ENCODE measurements around the gene LTV1. TPM values are rescaled to one million over a fixed set of nuclear protein-coding genes. Genes with fewer than 3 reads are reported as not detected.
"Not testable (repeated sequence)": the region's sequence is repeated elsewhere in the genome, so short reads cannot be mapped to it uniquely, and the experiment has no call there.

Gene LTV1
- total RNA-seq, 2 donors from 2014 or later = 26.3 to 30.8 TPM

- Histone ChIP-seq H3K27me3 (ENCODE audit: control insufficient read depth, insufficient read depth, low read length, poor library complexity, severe bottlenecking) (no peaks in the 10 kb centered on the region), H3K9me3 (ENCODE audit: control insufficient read depth, low read length) (peaks cover 11% of the 10 kb centered on the region), H3K9ac (ENCODE audit: extremely low read depth, low read length, poor library complexity, severe bottlenecking) (peak overlapping the region; percentile 97), H3K36me3 (ENCODE audit: control insufficient read depth, insufficient read depth, low read length) (peaks cover 44% of the 10 kb centered on the region), H3K4me1 (ENCODE audit: control insufficient read depth, insufficient read depth, low read length) (no peaks in the 10 kb centered on the region), H3K27ac (ENCODE audit: low read depth, low read length) (no peak overlapping the region), H3K4me3 (ENCODE audit: low read length) (peak overlapping the region; percentile 98)
- Mint-ChIP-seq H3K27ac (peak overlapping the region; percentile 98), H3K9me3 (peaks cover 2% of the 10 kb centered on the region), H3K27me3 (ENCODE audit: insufficient read depth) (no peaks in the 10 kb centered on the region), H3K4me1 (peaks cover 12% of the 10 kb centered on the region), H3K4me3 (peak overlapping the region; percentile 85), H3K36me3 (ENCODE audit: low read depth) (peaks cover 43% of the 10 kb centered on the region)
- no peak for TF ChIP-seq CTCF (conservative IDR thresholded peaks at IDR 0.05)
- DNase-seq = no peak
- 29 to 33% methylated on average over 4 of the region's 4 CpGs for WGBS, 2 experiments (ENCODE audit: insufficient coverage in 1 of 2, insufficient read length in 1 of 2)
Measured at GRCh38 chr6:143844006-143844405, 868 bp downstream of the LTV1 start.

- TF ChIP-seq CTCF (conservative IDR thresholded peaks at IDR 0.05) = no peak
- peaks cover 11% of the 10 kb centered on the region for H3K9me3 ChIP-seq (ENCODE audit: control insufficient read depth, low read length)
- no peak overlapping the region for H3K27ac Mint-ChIP-seq
- H3K4me1 ChIP-seq (ENCODE audit: control insufficient read depth, insufficient read depth, low read length) = no peaks in the 10 kb centered on the region
- H3K9ac ChIP-seq (ENCODE audit: extremely low read depth, low read length, poor library complexity, severe bottlenecking) = no peak overlapping the region
- no peaks in the 10 kb centered on the region for H3K27me3 Mint-ChIP-seq (ENCODE audit: insufficient read depth)
- peaks cover 54% of the 10 kb centered on the region for H3K36me3 ChIP-seq (ENCODE audit: control insufficient read depth, insufficient read depth, low read length)
- DNase-seq = no peak
- no peaks in the 10 kb centered on the region for H3K27me3 ChIP-seq (ENCODE audit: control insufficient read depth, insufficient read depth, low read length, poor library complexity, severe bottlenecking)
- H3K9me3 Mint-ChIP-seq = peaks cover 2% of the 10 kb centered on the region
- no peak overlapping the region for H3K27ac ChIP-seq (ENCODE audit: low read depth, low read length)
- 81 to 95% methylated on average over 4 to 5 of the region's 5 CpGs for WGBS, 2 experiments (ENCODE audit: insufficient coverage in 1 of 2, insufficient read length in 1 of 2)
- peaks cover 53% of the 10 kb centered on the region for H3K36me3 Mint-ChIP-seq (ENCODE audit: low read depth)
- peaks cover 12% of the 10 kb centered on the region for H3K4me1 Mint-ChIP-seq
- H3K4me3 Mint-ChIP-seq = no peak overlapping the region
- no peak overlapping the region for H3K4me3 ChIP-seq (ENCODE audit: low read length)
Measured at GRCh38 chr6:143845033-143845432, 1.9 kb downstream of the LTV1 start.

- DNase-seq; H3K27me3 Mint-ChIP-seq (ENCODE audit: insufficient read depth); H3K4me3 ChIP-seq (ENCODE audit: low read length); H3K27ac ChIP-seq (ENCODE audit: low read depth, low read length); H3K9ac ChIP-seq (ENCODE audit: extremely low read depth, low read length, poor library complexity, severe bottlenecking); H3K4me1 Mint-ChIP-seq; H3K4me3 Mint-ChIP-seq; H3K27ac Mint-ChIP-seq; H3K4me1 ChIP-seq (ENCODE audit: control insufficient read depth, insufficient read depth, low read length); H3K27me3 ChIP-seq (ENCODE audit: control insufficient read depth, insufficient read depth, low read length, poor library complexity, severe bottlenecking): not testable (repeated sequence)
- WGBS, 2 experiments (ENCODE audit: insufficient coverage in 1 of 2, insufficient read length in 1 of 2) = 91% methylated on average over 3 of the region's 3 CpGs; no CpG with 5 or more reads in 1 of the 2 experiments
- Histone ChIP-seq H3K9me3 (ENCODE audit: control insufficient read depth, low read length) (peaks cover 25% of the 10 kb centered on the region), H3K36me3 (ENCODE audit: control insufficient read depth, insufficient read depth, low read length) (peaks cover 87% of the 10 kb centered on the region)
- Mint-ChIP-seq H3K36me3 (ENCODE audit: low read depth) (peaks cover 95% of the 10 kb centered on the region), H3K9me3 (peaks cover 24% of the 10 kb centered on the region)
Measured at GRCh38 chr6:143851706-143852105, 8.6 kb downstream of the LTV1 start.

GRCh38 chr6:143855057-143855456 lies 11.9 kb downstream of the LTV1 start:
- H3K4me3 Mint-ChIP-seq; H3K4me1 Mint-ChIP-seq; H3K4me1 ChIP-seq (ENCODE audit: control insufficient read depth, insufficient read depth, low read length); H3K27me3 ChIP-seq (ENCODE audit: control insufficient read depth, insufficient read depth, low read length, poor library complexity, severe bottlenecking); H3K27ac Mint-ChIP-seq; H3K9ac ChIP-seq (ENCODE audit: extremely low read depth, low read length, poor library complexity, severe bottlenecking); H3K27me3 Mint-ChIP-seq (ENCODE audit: insufficient read depth); DNase-seq; H3K27ac ChIP-seq (ENCODE audit: low read depth, low read length); H3K4me3 ChIP-seq (ENCODE audit: low read length): not testable (repeated sequence)
- Histone ChIP-seq H3K36me3 (ENCODE audit: control insufficient read depth, insufficient read depth, low read length) (peaks cover 87% of the 10 kb centered on the region), H3K9me3 (ENCODE audit: control insufficient read depth, low read length) (peaks cover 25% of the 10 kb centered on the region)
- 94% methylated on average over 1 of the region's 1 CpG; no CpG with 5 or more reads in 1 of the 2 experiments for WGBS, 2 experiments (ENCODE audit: insufficient coverage in 1 of 2, insufficient read length in 1 of 2)
- Mint-ChIP-seq H3K36me3 (ENCODE audit: low read depth) (peaks cover 95% of the 10 kb centered on the region), H3K9me3 (peaks cover 24% of the 10 kb centered on the region)

- H3K9ac ChIP-seq (ENCODE audit: extremely low read depth, low read length, poor library complexity, severe bottlenecking); H3K27ac Mint-ChIP-seq; H3K4me3 Mint-ChIP-seq; H3K27me3 Mint-ChIP-seq (ENCODE audit: insufficient read depth); H3K4me1 Mint-ChIP-seq; H3K4me3 ChIP-seq (ENCODE audit: low read length); DNase-seq; H3K27ac ChIP-seq (ENCODE audit: low read depth, low read length); H3K4me1 ChIP-seq (ENCODE audit: control insufficient read depth, insufficient read depth, low read length); H3K27me3 ChIP-seq (ENCODE audit: control insufficient read depth, insufficient read depth, low read length, poor library complexity, severe bottlenecking): not testable (repeated sequence)
- H3K9me3 ChIP-seq (ENCODE audit: control insufficient read depth, low read length) = peaks cover 11% of the 10 kb centered on the region
- peaks cover 86% of the 10 kb centered on the region for H3K36me3 ChIP-seq (ENCODE audit: control insufficient read depth, insufficient read depth, low read length)
- 94 to 100% methylated on average over 3 to 6 of the region's 6 CpGs for WGBS, 2 experiments (ENCODE audit: insufficient coverage in 1 of 2, insufficient read length in 1 of 2)
- Mint-ChIP-seq H3K36me3 (ENCODE audit: low read depth) (peaks cover 91% of the 10 kb centered on the region), H3K9me3 (peaks cover 13% of the 10 kb centered on the region)
Measured at GRCh38 chr6:143856762-143857161, 13.6 kb downstream of the LTV1 start.
